ENCODE results near the gene OR13C9. TPM values are rescaled to one million over a fixed set of nuclear protein-coding genes. Genes with fewer than 3 reads are reported as not detected.
"Not testable (repeated sequence)": the region's sequence is repeated elsewhere in the genome, so short reads cannot be mapped to it uniquely, and the experiment has no call there.

OR13C9 gene
- polyA plus RNA-seq, 1 donor: not detected

DNA sequence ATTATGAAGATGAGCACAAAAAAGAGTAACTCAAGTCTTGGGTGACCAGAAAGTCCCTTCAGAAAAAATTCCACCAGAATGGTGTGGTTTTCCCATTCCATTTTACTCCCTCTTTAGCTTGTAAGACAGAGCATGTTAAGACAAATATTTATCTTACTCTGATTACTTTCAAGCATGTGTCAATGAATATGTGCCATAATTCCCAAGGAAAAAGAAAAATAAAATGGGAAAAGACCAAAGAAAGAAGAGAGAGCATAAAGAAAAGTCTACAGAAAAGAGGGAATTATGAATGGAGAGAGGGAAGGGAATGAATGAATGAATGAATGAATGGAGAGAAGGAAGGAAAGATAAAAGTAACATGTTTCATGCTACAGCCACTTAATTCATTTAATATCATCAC is 18.7 kb downstream of the OR13C9 start, which contains the start of gene OR13C5:
OR13C5 (minus strand) TSS at position 101 of the 400 bp plus-strand sequence; CDS start at position 101, 0 bp downstream.
- not testable (repeated sequence) for H3K27ac ChIP-seq (ENCODE audit: low read length); DNase-seq; H3K36me3 ChIP-seq (ENCODE audit: control insufficient read depth, insufficient read depth, low read length); H3K9me3 ChIP-seq (ENCODE audit: control insufficient read depth, low read depth, low read length); H3K4me1 ChIP-seq (ENCODE audit: control insufficient read depth, insufficient read depth, low read length); H3K4me3 ChIP-seq (ENCODE audit: low read length); H3K27me3 ChIP-seq (ENCODE audit: control insufficient read depth, insufficient read depth, low read length)

DNA sequence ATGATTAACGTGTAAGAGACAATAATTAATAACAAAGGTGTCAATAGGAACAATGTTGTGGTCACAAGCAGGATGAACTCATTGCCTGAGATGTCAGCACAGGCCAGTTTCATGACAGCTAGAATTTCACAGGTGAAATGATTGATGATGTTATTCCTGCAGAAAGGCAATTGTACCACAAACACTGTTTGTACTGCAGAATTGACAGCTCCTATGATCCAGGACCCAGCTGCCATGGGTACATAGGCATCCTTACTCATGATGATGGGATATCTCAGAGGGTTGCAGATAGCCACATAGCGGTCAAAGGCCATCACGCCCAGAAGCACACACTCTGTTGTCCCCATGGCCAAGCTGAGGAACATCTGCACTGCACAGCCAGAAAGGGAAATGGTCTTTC is 19.3 kb downstream of the OR13C9 start:
- H3K27me3 ChIP-seq (ENCODE audit: control insufficient read depth, insufficient read depth, low read length): not testable (repeated sequence)
- WGBS (ENCODE audit: insufficient coverage, low lambda C conversion rate): 50% methylated on average over 1 of the region's 3 CpGs

DNA sequence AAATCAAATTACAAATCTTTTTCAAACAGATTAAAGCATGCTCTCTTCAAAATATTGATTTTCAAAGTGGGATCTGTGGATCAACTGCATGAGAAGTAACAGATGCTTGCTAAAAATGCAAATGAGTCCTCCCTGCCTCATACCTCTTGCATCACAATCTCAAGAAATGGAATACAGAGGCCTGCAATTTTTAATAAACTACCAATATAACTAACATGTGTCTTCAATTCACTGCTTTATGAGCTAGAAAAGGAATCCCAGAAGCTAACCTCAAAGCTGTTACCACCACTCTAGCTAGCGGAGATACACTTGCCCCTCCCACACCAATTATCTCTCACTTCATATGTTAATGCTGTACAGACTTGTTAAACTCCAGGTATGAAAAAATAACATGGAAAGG is 28.4 kb downstream of the OR13C9 start:
- WGBS (ENCODE audit: insufficient coverage, low lambda C conversion rate): no CpG with 5 or more reads among the region's 1 CpG
- Histone ChIP-seq H3K4me3 (ENCODE audit: low read length) (no peak overlapping the region), H3K36me3 (ENCODE audit: control insufficient read depth, insufficient read depth, low read length) (no peaks in the 10 kb centered on the region)

More for the DNA sequence above, 19.3 kb downstream of the OR13C9 start:
- not testable (repeated sequence) for H3K27ac ChIP-seq (ENCODE audit: low read length); H3K36me3 ChIP-seq (ENCODE audit: control insufficient read depth, insufficient read depth, low read length); DNase-seq; H3K4me3 ChIP-seq (ENCODE audit: low read length); H3K4me1 ChIP-seq (ENCODE audit: control insufficient read depth, insufficient read depth, low read length); H3K9me3 ChIP-seq (ENCODE audit: control insufficient read depth, low read depth, low read length)

DNA sequence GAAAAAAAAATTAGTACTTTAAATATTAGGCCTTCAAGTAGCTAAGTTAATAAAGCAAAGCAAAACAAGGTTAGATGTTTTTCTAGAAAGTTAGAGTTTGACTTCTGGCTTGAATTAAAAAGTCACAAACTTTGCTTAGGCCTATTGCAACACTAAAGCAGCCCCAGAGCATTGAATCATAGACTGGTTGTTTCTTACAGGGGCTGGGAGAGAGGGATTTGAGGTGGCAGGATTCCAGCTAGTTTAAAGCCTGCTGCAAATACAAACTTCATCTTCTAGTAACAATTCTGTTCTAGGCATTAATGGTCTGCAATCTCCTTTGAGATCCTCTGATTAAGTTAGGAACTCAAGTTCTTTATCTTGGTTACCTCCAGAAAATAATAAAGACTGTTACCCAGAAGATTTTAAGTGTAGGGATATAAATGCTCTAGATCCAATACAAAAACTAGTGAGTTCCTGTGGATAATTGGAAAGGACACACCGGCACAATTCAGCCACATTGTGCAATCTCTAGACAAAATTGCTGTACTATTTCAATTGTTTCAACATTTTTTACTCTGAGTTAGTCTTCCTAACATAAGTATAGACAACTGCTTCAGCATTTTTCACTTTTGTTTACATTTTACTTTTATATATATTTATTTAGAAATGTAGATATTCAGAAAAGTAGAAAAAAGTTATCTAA is 31.4 kb downstream of the OR13C9 start:
- Histone ChIP-seq H3K36me3 (ENCODE audit: control insufficient read depth, insufficient read depth, low read length) (no peaks in the 10 kb centered on the region), H3K27ac (ENCODE audit: low read length) (no peak overlapping the region), H3K4me3 (ENCODE audit: low read length) (no peak overlapping the region), H3K4me1 (ENCODE audit: control insufficient read depth, insufficient read depth, low read length) (no peaks in the 10 kb centered on the region), H3K9me3 (ENCODE audit: control insufficient read depth, low read depth, low read length) (no peaks in the 10 kb centered on the region), H3K27me3 (ENCODE audit: control insufficient read depth, insufficient read depth, low read length) (no peaks in the 10 kb centered on the region)
- no peak for DNase-seq
- 100% methylated on average over 1 of the region's 1 CpG for WGBS (ENCODE audit: insufficient coverage, low lambda C conversion rate)

More for the DNA sequence above, 28.4 kb downstream of the OR13C9 start:
- Histone ChIP-seq H3K27ac (ENCODE audit: low read length) (no peak overlapping the region), H3K27me3 (ENCODE audit: control insufficient read depth, insufficient read depth, low read length) (no peaks in the 10 kb centered on the region), H3K9me3 (ENCODE audit: control insufficient read depth, low read depth, low read length) (no peaks in the 10 kb centered on the region), H3K4me1 (ENCODE audit: control insufficient read depth, insufficient read depth, low read length) (no peaks in the 10 kb centered on the region)
- DNase-seq: no peak

DNA sequence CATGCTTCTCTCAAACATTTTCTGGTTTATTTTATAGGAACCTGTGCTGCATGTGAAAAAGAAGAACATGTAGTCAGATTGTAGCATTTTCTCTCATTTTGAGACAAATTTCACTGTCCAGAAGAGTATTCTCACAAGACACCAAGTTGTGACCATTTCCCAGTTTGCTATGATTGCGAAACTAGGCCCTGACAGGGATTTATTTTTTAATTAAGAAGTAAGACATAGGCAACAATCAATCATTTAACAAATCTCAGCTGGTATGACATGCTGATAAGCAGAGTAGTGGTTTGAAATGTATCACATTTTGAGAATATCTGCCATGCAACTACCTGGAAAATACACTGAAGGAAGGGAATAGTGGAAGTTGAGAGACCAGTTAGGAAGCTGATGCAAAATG is 37.4 kb downstream of the OR13C9 start:
- Histone ChIP-seq H3K27ac (ENCODE audit: low read length) (no peak overlapping the region), H3K9me3 (ENCODE audit: control insufficient read depth, low read depth, low read length) (no peaks in the 10 kb centered on the region), H3K4me3 (ENCODE audit: low read length) (no peak overlapping the region), H3K36me3 (ENCODE audit: control insufficient read depth, insufficient read depth, low read length) (no peaks in the 10 kb centered on the region), H3K4me1 (ENCODE audit: control insufficient read depth, insufficient read depth, low read length) (no peaks in the 10 kb centered on the region), H3K27me3 (ENCODE audit: control insufficient read depth, insufficient read depth, low read length) (no peaks in the 10 kb centered on the region)
- no peak for DNase-seq
- 60% methylated on average over 1 of the region's 1 CpG for WGBS (ENCODE audit: insufficient coverage, low lambda C conversion rate)

DNA sequence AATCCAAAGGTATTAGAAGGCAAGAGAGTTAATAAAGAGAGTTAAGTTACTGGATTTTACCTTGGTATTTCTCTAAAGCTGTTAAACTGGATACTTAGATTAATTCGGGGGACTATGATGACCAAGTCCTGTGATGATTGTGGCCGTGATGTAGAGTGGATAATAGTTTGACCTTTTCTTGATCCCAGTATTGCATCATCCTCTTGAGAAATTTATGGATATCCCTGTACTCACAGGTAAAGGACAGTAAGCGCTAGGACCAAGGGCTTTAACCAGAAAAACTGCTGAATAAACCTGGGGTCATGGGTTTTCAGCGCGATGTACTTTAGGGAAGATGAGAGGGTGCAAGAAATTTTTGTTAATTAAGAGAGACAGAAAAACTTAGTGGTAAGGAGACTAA is 40.7 kb downstream of the OR13C9 start:
- Histone ChIP-seq H3K4me1 (ENCODE audit: control insufficient read depth, insufficient read depth, low read length) (no peaks in the 10 kb centered on the region), H3K36me3 (ENCODE audit: control insufficient read depth, insufficient read depth, low read length) (no peaks in the 10 kb centered on the region), H3K4me3 (ENCODE audit: low read length) (no peak overlapping the region), H3K27ac (ENCODE audit: low read length) (no peak overlapping the region), H3K27me3 (ENCODE audit: control insufficient read depth, insufficient read depth, low read length) (no peaks in the 10 kb centered on the region), H3K9me3 (ENCODE audit: control insufficient read depth, low read depth, low read length) (no peaks in the 10 kb centered on the region)
- 100% methylated on average over 2 of the region's 5 CpGs for WGBS (ENCODE audit: insufficient coverage, low lambda C conversion rate)
- DNase-seq: no peak

DNA sequence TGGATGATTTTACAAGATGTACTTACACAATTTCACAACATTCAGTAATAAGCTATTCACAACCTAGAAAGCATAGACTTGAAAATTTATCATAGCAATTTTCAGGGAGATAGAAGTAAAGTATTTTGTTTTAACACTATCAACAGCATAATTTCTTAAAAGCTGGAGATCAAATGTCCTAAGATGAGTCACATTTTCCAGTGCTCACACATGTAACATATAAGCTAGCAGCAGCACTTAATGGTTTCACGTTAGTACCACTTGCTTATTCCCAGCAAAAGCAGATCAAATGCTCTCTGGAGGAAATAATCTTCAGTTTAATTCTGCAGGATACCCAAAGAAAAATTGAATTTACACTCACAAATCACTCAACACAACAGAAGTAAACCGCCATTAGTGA is 42.5 kb downstream of the OR13C9 start:
- Histone ChIP-seq H3K27ac (ENCODE audit: low read length) (no peak overlapping the region), H3K4me1 (ENCODE audit: control insufficient read depth, insufficient read depth, low read length) (no peaks in the 10 kb centered on the region), H3K4me3 (ENCODE audit: low read length) (no peak overlapping the region), H3K9me3 (ENCODE audit: control insufficient read depth, low read depth, low read length) (no peaks in the 10 kb centered on the region), H3K27me3 (ENCODE audit: control insufficient read depth, insufficient read depth, low read length) (no peaks in the 10 kb centered on the region), H3K36me3 (ENCODE audit: control insufficient read depth, insufficient read depth, low read length) (no peaks in the 10 kb centered on the region)
- no CpG with 5 or more reads among the region's 2 CpGs for WGBS (ENCODE audit: insufficient coverage, low lambda C conversion rate)
- no peak for DNase-seq

DNA sequence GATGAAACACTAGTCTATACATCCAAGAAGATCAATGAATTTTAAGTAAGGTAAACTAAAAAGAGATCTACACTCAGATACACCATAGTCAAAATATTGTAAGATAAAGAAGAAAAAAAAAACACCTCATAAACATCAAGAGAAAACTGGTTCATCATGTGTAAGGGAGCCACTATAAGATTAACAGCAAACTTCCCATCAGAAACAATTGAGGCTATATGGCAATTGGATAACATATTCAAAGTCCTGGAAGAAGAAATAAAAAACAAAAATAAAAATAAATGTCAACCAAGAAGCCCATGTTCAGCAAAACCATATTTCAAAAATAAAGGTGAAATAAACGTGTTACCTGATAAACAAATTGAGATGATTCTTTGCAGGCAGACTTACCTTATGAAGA is 45.4 kb downstream of the OR13C9 start:
- H3K4me1 ChIP-seq (ENCODE audit: control insufficient read depth, insufficient read depth, low read length): no peaks in the 10 kb centered on the region
- no peaks in the 10 kb centered on the region for H3K27me3 ChIP-seq (ENCODE audit: control insufficient read depth, insufficient read depth, low read length)
- no peak overlapping the region for H3K4me3 ChIP-seq (ENCODE audit: low read length)
- WGBS (ENCODE audit: insufficient coverage, low lambda C conversion rate): 86% methylated on average over 1 of the region's 1 CpG
- H3K9me3 ChIP-seq (ENCODE audit: control insufficient read depth, low read depth, low read length): no peaks in the 10 kb centered on the region
- H3K27ac ChIP-seq (ENCODE audit: low read length): no peak overlapping the region
- no peak for DNase-seq
- no peaks in the 10 kb centered on the region for H3K36me3 ChIP-seq (ENCODE audit: control insufficient read depth, insufficient read depth, low read length)

DNA sequence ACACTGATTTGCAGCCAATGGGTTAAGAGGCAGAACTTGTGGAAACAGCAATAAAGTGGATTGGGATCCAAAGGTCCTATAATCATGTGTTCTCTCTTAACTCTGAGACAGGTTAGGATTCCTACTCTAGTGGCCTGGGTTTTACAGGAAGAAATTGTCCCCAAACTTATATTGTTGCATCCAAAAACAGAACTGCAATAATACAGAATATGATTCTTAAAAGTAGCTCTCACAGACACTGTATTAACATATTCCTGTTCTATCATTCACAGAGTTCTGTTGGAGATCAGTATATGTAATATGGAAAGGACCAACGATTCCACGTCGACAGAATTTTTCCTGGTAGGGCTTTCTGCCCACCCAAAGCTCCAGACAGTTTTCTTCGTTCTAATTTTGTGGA is 49.1 kb downstream of the OR13C9 start, which contains the start of gene OR13C8:
OR13C8 (plus strand) TSS at position 301 of the 400 bp plus-strand sequence; CDS start at position 301, 0 bp downstream.
- no peaks in the 10 kb centered on the region for H3K9me3 ChIP-seq (ENCODE audit: control insufficient read depth, low read depth, low read length)
- no peak within 1 kb of the TSS for H3K27ac ChIP-seq (ENCODE audit: low read length)
- H3K4me1 ChIP-seq (ENCODE audit: control insufficient read depth, insufficient read depth, low read length): no peaks in the 10 kb centered on the region
- H3K36me3 ChIP-seq (ENCODE audit: control insufficient read depth, insufficient read depth, low read length): no peaks in the 10 kb centered on the region
- H3K27me3 ChIP-seq (ENCODE audit: control insufficient read depth, insufficient read depth, low read length): no peaks in the 10 kb centered on the region
- DNase-seq: no peak
- 100% methylated on average over 1 of the region's 4 CpGs for WGBS (ENCODE audit: insufficient coverage, low lambda C conversion rate)
- H3K4me3 ChIP-seq (ENCODE audit: low read length): no peak within 1 kb of the TSS
